Measurements from ENCODE around the gene SPNS1.

DNA sequence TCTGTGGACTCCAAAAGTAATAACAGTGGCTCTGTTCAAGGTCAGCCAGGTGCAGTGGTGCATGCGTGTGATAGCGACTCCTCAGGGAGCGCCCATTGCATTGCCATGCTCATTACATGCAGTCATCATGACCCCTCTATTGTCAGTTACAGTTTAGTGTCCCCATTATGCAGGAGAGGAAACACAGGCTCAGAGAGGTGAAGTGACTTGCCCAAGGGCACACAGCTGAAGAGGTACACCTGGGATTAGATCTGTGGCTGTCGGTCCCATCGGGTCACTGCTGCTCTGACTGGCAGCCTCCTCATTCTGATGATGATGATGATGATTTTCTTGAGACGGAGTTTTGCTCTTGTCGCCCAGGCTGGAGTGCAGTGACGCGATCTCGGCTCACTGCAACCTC is 17.9 kb downstream of the SPNS1 start:
- no peak for TF ChIP-seq RFX5 (IDR thresholded peaks at IDR 0.05)
- no peak for TF ChIP-seq MYC (IDR thresholded peaks at IDR 0.05; ENCODE audit: borderline replicate concordance, low read length)
- no peak for TF ChIP-seq TP53 (CRISPR knock-in tag; IDR thresholded peaks at IDR 0.05)
- no peak for TF ChIP-seq HDAC2 (IDR thresholded peaks at IDR 0.05)
- TF ChIP-seq, protein P1, sequence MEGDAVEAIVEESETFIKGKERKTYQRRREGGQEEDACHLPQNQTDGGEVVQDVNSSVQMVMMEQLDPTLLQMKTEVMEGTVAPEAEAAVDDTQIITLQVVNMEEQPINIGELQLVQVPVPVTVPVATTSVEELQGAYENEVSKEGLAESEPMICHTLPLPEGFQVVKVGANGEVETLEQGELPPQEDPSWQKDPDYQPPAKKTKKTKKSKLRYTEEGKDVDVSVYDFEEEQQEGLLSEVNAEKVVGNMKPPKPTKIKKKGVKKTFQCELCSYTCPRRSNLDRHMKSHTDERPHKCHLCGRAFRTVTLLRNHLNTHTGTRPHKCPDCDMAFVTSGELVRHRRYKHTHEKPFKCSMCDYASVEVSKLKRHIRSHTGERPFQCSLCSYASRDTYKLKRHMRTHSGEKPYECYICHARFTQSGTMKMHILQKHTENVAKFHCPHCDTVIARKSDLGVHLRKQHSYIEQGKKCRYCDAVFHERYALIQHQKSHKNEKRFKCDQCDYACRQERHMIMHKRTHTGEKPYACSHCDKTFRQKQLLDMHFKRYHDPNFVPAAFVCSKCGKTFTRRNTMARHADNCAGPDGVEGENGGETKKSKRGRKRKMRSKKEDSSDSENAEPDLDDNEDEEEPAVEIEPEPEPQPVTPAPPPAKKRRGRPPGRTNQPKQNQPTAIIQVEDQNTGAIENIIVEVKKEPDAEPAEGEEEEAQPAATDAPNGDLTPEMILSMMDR (IDR thresholded peaks at IDR 0.05), result no peak

Data from A549 (cell line).